Heart left ventricle (tissue), 13 donors: ENCODE measurements around the gene TEX29.

Experiments used
- CTCF ChIP-seq, 12 donors: fragments of 200-600 bp; sonication (generic) in 4 of 12; IDR thresholded peaks; one replicate each; pipeline versions ENCODE4 v1.5.0 to v1.8.0; 2018 to 2022; ENCODE audit warnings: antibody characterized with exemption in 12 of 12, mild to moderate bottlenecking in 5 of 12
- POLR2A ChIP-seq, 2 donors: fragments of 450-650 bp; IDR thresholded peaks; one replicate each; pipeline ENCODE4 v1.6.1; 2017; ENCODE audit warnings: antibody characterized with exemption in 2 of 2, mild to moderate bottlenecking in 2 of 2, moderate library complexity in 2 of 2
- donor health status: ischemic (EF 13 %, LVEDD 7.1; RV severe dilation, severe dysfunction).
- donor health status: DM: no; HTN: yes; CAD: no.
- donor health status: DM: no; HTN: no; CAD: no.
- donor health status: ischemic (EF 25% LVEDD 6.9; RV normal size, moderate dysfunction).
- donor health status: ischemic (EF 25% LVEDD 5.7; RV mildly dilated, moderate dysfunction).
- donor health status: ischemic (EF 35%, LVEDD 5.7; RV mildly dilated, moderate dysfunction).
- donor health status: nonischemic (EF 11% LVEDD 7.7; RV severe dilation, severe dysfunction).
- donor health status: DM: yes; HTN: yes; CAD: no.
- donor health status: PGD.
- donor health status: ischemic (EF 29% LVEDD 5.4; RV normal size, mild dysfunction).
- donor health status: nonischemic (EF 23%, LVEDD 6.1; RV moderate dilation, normal function).

GRCh38 chr13:111278258-111278657 is 42.2 kb upstream of the TEX29 start:
- TF ChIP-seq CTCF (IDR thresholded peaks at IDR 0.05) (no peak), POLR2A (IDR thresholded peaks at IDR 0.05) (no peak)
